PC-3 (cell line): ENCODE data around the gene XIRP2. TPM values are rescaled to one million over a fixed set of nuclear protein-coding genes. Genes with fewer than 3 reads are reported as not detected.

ENCODE experiments used
- ATAC-seq: fragments of 200-7000 bp; cut with Tn5 transposase; 2 replicates; pipeline ENCODE4 v1.9.1; 2020; ENCODE audit warnings: mild to moderate bottlenecking, moderate library complexity
- Bru-seq: library from RNA; stranded (reverse); fragments of 400-500 nt; gene quantifications from one replicate; lab custom pipeline; 2021; lab: Mats Ljungman, UMichigan
- BruChase-seq, 2 experiments: library from RNA; stranded (reverse); fragments of 400-500 nt; gene quantifications; one replicate each; lab custom pipeline; 2021; lab: Mats Ljungman, UMichigan
- BruUV-seq: library from RNA; stranded (reverse); fragments of 400-500 nt; replicated peaks from 2 replicates; lab custom pipeline; 2021; lab: Mats Ljungman, UMichigan
- CTCF ChIA-PET: fragments of 300-600 bp; sonication (Branson Sonifier 250); formaldehyde crosslinking; loops from one replicate; lab custom pipeline; 2022; ENCODE audit warnings: antibody characterized with exemption; lab: Charles Lee
- POLR2A ChIA-PET: fragments of 300-600 bp; sonication (Branson Sonifier 250); formaldehyde crosslinking; loops from one replicate; lab custom pipeline; 2022; ENCODE audit warnings: antibody characterized with exemption; ENCODE audit not compliant: unreplicated experiment; lab: Charles Lee
- DNase-seq: peaks from one replicate; pipeline ENCODE4 v3.0.0-alpha.2; 2015
- H2AFZ ChIP-seq: fragments of 300-600 bp; sonication (generic); 2 replicates; pipeline ENCODE4 v1.6.0; 2016; ENCODE audit warnings: antibody characterized with exemption, low read length
- H3F3A ChIP-seq: fragments of 300-600 bp; sonication (generic); one replicate; pipeline ENCODE4 v1.6.0; 2017; ENCODE audit warnings: antibody characterized with exemption, low read length, control low read depth, mild to moderate bottlenecking; ENCODE audit not compliant: unreplicated experiment
- H3K27ac ChIP-seq: fragments of 300-600 bp; sonication (generic); 2 replicates; pipeline ENCODE4 v1.5.1; 2016; ENCODE audit warnings: mild to moderate bottlenecking, low read length
- H3K27me3 ChIP-seq: fragments of 300-600 bp; sonication (generic); 2 replicates; pipeline ENCODE4 v1.6.1; 2016; ENCODE audit warnings: low read length, mixed read lengths
- H3K36me3 ChIP-seq: fragments of 300-600 bp; sonication (generic); 2 replicates; pipeline ENCODE4 v1.6.1; 2016; ENCODE audit warnings: low read depth, mixed run types, low read length, mixed read lengths
- H3K4me1 ChIP-seq: fragments of 300-600 bp; sonication (generic); 2 replicates; pipeline ENCODE4 v1.5.1; 2016; ENCODE audit warnings: low read length; ENCODE audit not compliant: insufficient read depth
- H3K4me2 ChIP-seq: fragments of 300-600 bp; sonication (generic); 2 replicates; pipeline ENCODE4 v1.6.0; 2016; ENCODE audit warnings: low read length
- H3K4me3 ChIP-seq: fragments of 300-600 bp; sonication (generic); 2 replicates; pipeline ENCODE4 v1.5.1; 2016; ENCODE audit warnings: mild to moderate bottlenecking, low read length, mixed read lengths
- H3K79me2 ChIP-seq: fragments of 300-600 bp; sonication (generic); 2 replicates; pipeline ENCODE4 v1.6.1; 2017; ENCODE audit warnings: low read length, mixed read lengths
- H3K9ac ChIP-seq: fragments of 300-600 bp; sonication (generic); 2 replicates; pipeline ENCODE4 v1.6.0; 2016; ENCODE audit warnings: mild to moderate bottlenecking, low read length
- H3K9me2 ChIP-seq: fragments of 300-600 bp; sonication (generic); replicated peaks from 2 replicates; pipeline ENCODE4 v1.6.1; 2016; ENCODE audit warnings: mixed run types, low read length, mixed read lengths
- H3K9me3 ChIP-seq: fragments of 300-600 bp; sonication (generic); 2 replicates; pipeline ENCODE4 v1.6.1; 2016; ENCODE audit warnings: low read length, mixed read lengths
- H4K20me1 ChIP-seq: fragments of 300-600 bp; sonication (generic); 2 replicates; pipeline ENCODE4 v1.6.1; 2016; ENCODE audit warnings: low read length, mixed read lengths
- EZH2 ChIP-seq: fragments of 300-600 bp; sonication (generic); IDR thresholded peaks from one replicate; pipeline ENCODE4 v1.6.1; 2017; ENCODE audit warnings: antibody characterized with exemption, mild to moderate bottlenecking, low read length; ENCODE audit not compliant: unreplicated experiment
- EZH2phosphoT487 ChIP-seq: fragments of 300-600 bp; sonication (generic); IDR thresholded peaks from 2 replicates; pipeline ENCODE4 v1.6.1; 2018; ENCODE audit warnings: mild to moderate bottlenecking, antibody characterized with exemption, low read length, borderline replicate concordance
- intact Hi-C: fragments of 100-400 bp; cut with micrococcal nuclease; formaldehyde crosslinking; loops from 2 replicates; pipeline ENCODE4 v1.9.0; 2023
- long read RNA-seq: library from polyadenylated mRNA; unstranded; transcript quantifications from one replicate; pipeline ENCODE4 v2.0.0, GENCODE V29; 2021; ENCODE audit not compliant: unreplicated experiment
- total RNA-seq: library from RNA; depleted of rRNA; stranded (reverse); fragments of >200 nt; gene quantifications from 2 replicates; pipeline ENCODE4 v1.2.3, GENCODE V29; 2014; rRNA removed
- TF ChIP-seq, protein P1 (sequence below): fragments of 300-600 bp; sonication (generic); conservative IDR thresholded peaks from 2 replicates; pipeline ENCODE4 v1.5.1; 2017; ENCODE audit warnings: antibody characterized with exemption, low read depth, mild to moderate bottlenecking, low read length

XIRP2 gene, protein sequence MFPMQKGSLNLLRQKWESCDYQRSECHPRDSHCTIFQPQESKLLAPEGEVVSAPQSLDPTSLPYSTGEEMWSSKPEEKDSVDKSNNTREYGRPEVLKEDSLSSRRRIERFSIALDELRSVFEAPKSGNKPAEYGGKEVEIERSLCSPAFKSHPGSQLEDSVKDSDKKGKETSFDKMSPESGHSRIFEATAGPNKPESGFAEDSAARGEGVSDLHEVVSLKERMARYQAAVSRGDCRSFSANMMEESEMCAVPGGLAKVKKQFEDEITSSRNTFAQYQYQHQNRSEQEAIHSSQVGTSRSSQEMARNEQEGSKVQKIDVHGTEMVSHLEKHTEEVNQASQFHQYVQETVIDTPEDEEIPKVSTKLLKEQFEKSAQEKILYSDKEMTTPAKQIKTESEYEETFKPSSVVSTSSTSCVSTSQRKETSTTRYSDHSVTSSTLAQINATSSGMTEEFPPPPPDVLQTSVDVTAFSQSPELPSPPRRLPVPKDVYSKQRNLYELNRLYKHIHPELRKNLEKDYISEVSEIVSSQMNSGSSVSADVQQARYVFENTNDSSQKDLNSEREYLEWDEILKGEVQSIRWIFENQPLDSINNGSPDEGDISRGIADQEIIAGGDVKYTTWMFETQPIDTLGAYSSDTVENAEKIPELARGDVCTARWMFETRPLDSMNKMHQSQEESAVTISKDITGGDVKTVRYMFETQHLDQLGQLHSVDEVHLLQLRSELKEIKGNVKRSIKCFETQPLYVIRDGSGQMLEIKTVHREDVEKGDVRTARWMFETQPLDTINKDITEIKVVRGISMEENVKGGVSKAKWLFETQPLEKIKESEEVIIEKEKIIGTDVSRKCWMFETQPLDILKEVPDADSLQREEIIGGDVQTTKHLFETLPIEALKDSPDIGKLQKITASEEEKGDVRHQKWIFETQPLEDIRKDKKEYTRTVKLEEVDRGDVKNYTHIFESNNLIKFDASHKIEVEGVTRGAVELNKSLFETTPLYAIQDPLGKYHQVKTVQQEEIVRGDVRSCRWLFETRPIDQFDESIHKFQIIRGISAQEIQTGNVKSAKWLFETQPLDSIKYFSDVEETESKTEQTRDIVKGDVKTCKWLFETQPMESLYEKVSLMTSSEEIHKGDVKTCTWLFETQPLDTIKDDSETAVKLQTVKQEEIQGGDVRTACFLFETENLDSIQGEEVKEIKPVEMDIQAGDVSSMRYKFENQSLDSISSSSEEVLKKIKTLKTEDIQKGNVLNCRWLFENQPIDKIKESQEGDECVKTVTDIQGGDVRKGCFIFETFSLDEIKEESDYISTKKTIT (N-terminal part only)
- total RNA-seq (0.11 TPM in 1 of 2 replicates, not detected in the other), Bru-seq, nascent RNA (percentile 10 among the genes with signal in this experiment), BruChase-seq, experiment 1, labeled RNA remaining after a 6-hour chase (percentile 7 among the genes with signal in this experiment), BruChase-seq, experiment 2, labeled RNA remaining after a 2-hour chase (percentile 9 among the genes with signal in this experiment)
- long read RNA-seq: 0 reads

DNA sequence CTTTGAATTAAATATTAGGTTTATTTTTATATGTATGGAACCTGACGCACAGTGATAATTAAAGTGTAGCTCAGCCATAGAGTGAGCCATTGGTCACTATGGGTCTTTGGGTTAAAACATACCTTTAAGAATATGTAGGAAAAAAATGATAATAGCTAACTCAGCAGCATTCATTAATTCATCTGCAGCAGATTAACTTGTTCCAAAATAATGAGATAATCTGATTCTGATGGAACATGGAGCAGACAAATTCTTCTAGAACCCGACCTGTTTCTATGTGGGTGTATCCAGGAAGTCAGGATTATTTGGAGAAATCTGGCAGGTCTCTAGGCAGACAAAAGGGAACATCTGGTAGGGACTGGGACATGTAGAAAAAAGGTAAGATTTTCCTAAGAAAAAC lies at the start of gene XIRP2:
TSS of gene XIRP2 (plus strand) at position 301 of the 400 bp plus-strand sequence. CDS start 15,003 bp downstream, outside the sequence.
- Histone ChIP-seq H3K9me3 (no peaks in the 10 kb centered on the region), H3F3A (no peaks in the 10 kb centered on the region), H2AFZ (no peak within 1 kb of the TSS), H3K9me2 (no peaks in the 10 kb centered on the region), H4K20me1 (no peaks in the 10 kb centered on the region), H3K36me3 (no peaks in the 10 kb centered on the region), H3K4me1 (no peaks in the 10 kb centered on the region), H3K4me3 (no peak within 1 kb of the TSS), H3K27ac (no peak within 1 kb of the TSS), H3K4me2 (no peak within 1 kb of the TSS), H3K9ac (no peak within 1 kb of the TSS), H3K79me2 (no peaks in the 10 kb centered on the region), H3K27me3 (no peaks in the 10 kb centered on the region)
- BruUV-seq: no TSS peak
- ChIA-PET POLR2A (no interaction called here), CTCF (no interaction called here)
- no peak for DNase-seq
- no peak for TF ChIP-seq EZH2phosphoT487
- no peak for TF ChIP-seq EZH2
- intact Hi-C loops: no loop called here
- no peak for ATAC-seq

GRCh38 chr2:166841152-166841551 lies 47.1 kb upstream of the XIRP2 start:
- Histone ChIP-seq H3K79me2 (no peaks in the 10 kb centered on the region), H3K27me3 (no peaks in the 10 kb centered on the region), H3K4me2 (no peak overlapping the region), H3K9ac (no peak overlapping the region), H3F3A (no peaks in the 10 kb centered on the region), H3K9me3 (no peaks in the 10 kb centered on the region), H3K4me1 (no peaks in the 10 kb centered on the region), H3K4me3 (no peak overlapping the region), H3K9me2 (no peaks in the 10 kb centered on the region), H4K20me1 (no peaks in the 10 kb centered on the region), H3K27ac (no peak overlapping the region), H3K36me3 (no peaks in the 10 kb centered on the region), H2AFZ (no peak overlapping the region)
- CTCF ChIA-PET: no interaction called here
- no TSS peak for BruUV-seq
- intact Hi-C loops: no loop called here
- no peak for DNase-seq
- POLR2A ChIA-PET: no interaction called here
- no peak for ATAC-seq
- TF ChIP-seq EZH2 (no peak), EZH2phosphoT487 (no peak)
- TF ChIP-seq, protein P1, sequence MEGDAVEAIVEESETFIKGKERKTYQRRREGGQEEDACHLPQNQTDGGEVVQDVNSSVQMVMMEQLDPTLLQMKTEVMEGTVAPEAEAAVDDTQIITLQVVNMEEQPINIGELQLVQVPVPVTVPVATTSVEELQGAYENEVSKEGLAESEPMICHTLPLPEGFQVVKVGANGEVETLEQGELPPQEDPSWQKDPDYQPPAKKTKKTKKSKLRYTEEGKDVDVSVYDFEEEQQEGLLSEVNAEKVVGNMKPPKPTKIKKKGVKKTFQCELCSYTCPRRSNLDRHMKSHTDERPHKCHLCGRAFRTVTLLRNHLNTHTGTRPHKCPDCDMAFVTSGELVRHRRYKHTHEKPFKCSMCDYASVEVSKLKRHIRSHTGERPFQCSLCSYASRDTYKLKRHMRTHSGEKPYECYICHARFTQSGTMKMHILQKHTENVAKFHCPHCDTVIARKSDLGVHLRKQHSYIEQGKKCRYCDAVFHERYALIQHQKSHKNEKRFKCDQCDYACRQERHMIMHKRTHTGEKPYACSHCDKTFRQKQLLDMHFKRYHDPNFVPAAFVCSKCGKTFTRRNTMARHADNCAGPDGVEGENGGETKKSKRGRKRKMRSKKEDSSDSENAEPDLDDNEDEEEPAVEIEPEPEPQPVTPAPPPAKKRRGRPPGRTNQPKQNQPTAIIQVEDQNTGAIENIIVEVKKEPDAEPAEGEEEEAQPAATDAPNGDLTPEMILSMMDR: no peak
